ENCODE measurements around the gene B3GAT1. TPM values are rescaled to one million over a fixed set of nuclear protein-coding genes. Genes with fewer than 3 reads are reported as not detected.

B3GAT1 gene
- total and polyA plus RNA-seq, 4 donors, result 0.03 to 0.49 (median 0.27) TPM

GRCh38 chr11:134392953-134393615 is 19.0 kb downstream of the B3GAT1 start:
- peaks cover 0 to 4% (median 0%) of the 10 kb centered on the region in 3 donors for H3K27me3 ChIP-seq (ENCODE audit: control insufficient read depth in 3 of 3, insufficient read depth in 3 of 3, low read length in 2 of 3)
- DNase-seq (no peak), ATAC-seq (ENCODE audit: insufficient read depth, low FRiP score) (no peak)
- H3K9ac ChIP-seq (ENCODE audit: insufficient read depth in 1 of 2, low read length in 2 of 2), result no peak overlapping the region
- H3K36me3 ChIP-seq (ENCODE audit: control insufficient read depth in 4 of 4, insufficient read depth in 4 of 4, low read length in 4 of 4), result no peaks in the 10 kb centered on the region
- TF ChIP-seq CTCF (IDR thresholded peaks at IDR 0.05; ENCODE audit: control extremely low read depth, extremely low read depth), result no peak
- no peak overlapping the region for H3K4me3 ChIP-seq
- WGBS, 2 donors, result 77 to 83% methylated on average over 21 of the region's 21 CpGs
- H3K9me3 ChIP-seq (ENCODE audit: control insufficient read depth in 4 of 4, insufficient read depth in 3 of 4, low read length in 3 of 4), result peaks cover 0 to 5% (median 0%) of the 10 kb centered on the region in 4 donors
- H3K4me1 ChIP-seq (ENCODE audit: control insufficient read depth in 5 of 5, insufficient read depth in 5 of 5, low read length in 5 of 5), result no peaks in the 10 kb centered on the region
- H3K27ac ChIP-seq (ENCODE audit: low read depth in 1 of 2, low read length in 1 of 2), result no peak overlapping the region

- TF ChIP-seq CTCF (IDR thresholded peaks at IDR 0.05; ENCODE audit: control extremely low read depth, extremely low read depth), result no peak
- 84 to 88% methylated on average over 13 of the region's 13 CpGs for WGBS, 2 donors
- no peak for DNase-seq
Measured at GRCh38 chr11:134391656-134392055, 20.4 kb downstream of the B3GAT1 start.

GRCh38 chr11:134390706-134391569 is 21.1 kb downstream of the B3GAT1 start:
- peaks cover 0 to 5% (median 0%) of the 10 kb centered on the region in 4 donors for H3K9me3 ChIP-seq (ENCODE audit: control insufficient read depth in 4 of 4, insufficient read depth in 3 of 4, low read length in 3 of 4)
- DNase-seq (no peak), ATAC-seq (ENCODE audit: insufficient read depth, low FRiP score) (no peak)
- H3K4me1 ChIP-seq (ENCODE audit: control insufficient read depth in 5 of 5, insufficient read depth in 5 of 5, low read length in 5 of 5), result peaks cover 0 to 5% (median 0%) of the 10 kb centered on the region in 5 donors
- no peak overlapping the region for H3K9ac ChIP-seq (ENCODE audit: insufficient read depth in 1 of 2, low read length in 2 of 2)
- no peak for TF ChIP-seq CTCF (IDR thresholded peaks at IDR 0.05; ENCODE audit: control extremely low read depth, extremely low read depth)
- no peak overlapping the region for H3K27ac ChIP-seq (ENCODE audit: low read depth in 1 of 2, low read length in 1 of 2)
- H3K27me3 ChIP-seq (ENCODE audit: control insufficient read depth in 3 of 3, insufficient read depth in 3 of 3, low read length in 2 of 3), result peaks cover 0 to 7% (median 0%) of the 10 kb centered on the region in 3 donors
- no peak overlapping the region for H3K4me3 ChIP-seq
- H3K36me3 ChIP-seq (ENCODE audit: control insufficient read depth in 4 of 4, insufficient read depth in 4 of 4, low read length in 4 of 4), result no peaks in the 10 kb centered on the region
- WGBS, 2 donors, result 79 to 82% methylated on average over 15 of the region's 15 CpGs

More at GRCh38 chr11:134391656-134392055, 20.4 kb downstream of the B3GAT1 start:
- peaks cover 0 to 7% (median 0%) of the 10 kb centered on the region in 3 donors for H3K27me3 ChIP-seq (ENCODE audit: control insufficient read depth in 3 of 3, insufficient read depth in 3 of 3, low read length in 2 of 3)
- no peaks in the 10 kb centered on the region for H3K36me3 ChIP-seq (ENCODE audit: control insufficient read depth in 4 of 4, insufficient read depth in 4 of 4, low read length in 4 of 4)
- no peak overlapping the region for H3K9ac ChIP-seq (ENCODE audit: insufficient read depth in 1 of 2, low read length in 2 of 2)
- no peak for ATAC-seq (ENCODE audit: insufficient read depth, low FRiP score)
- no peaks in the 10 kb centered on the region for H3K4me1 ChIP-seq (ENCODE audit: control insufficient read depth in 5 of 5, insufficient read depth in 5 of 5, low read length in 5 of 5)
- no peak overlapping the region for H3K27ac ChIP-seq (ENCODE audit: low read depth in 1 of 2, low read length in 1 of 2)
- H3K4me3 ChIP-seq, result no peak overlapping the region
- H3K9me3 ChIP-seq (ENCODE audit: control insufficient read depth in 4 of 4, insufficient read depth in 3 of 4, low read length in 3 of 4), result peaks cover 0 to 5% (median 0%) of the 10 kb centered on the region in 4 donors
